HG03103 (cell line): Measurements from ENCODE around the gene EPHB1.
"Not testable (repeated sequence)": the region's sequence is repeated elsewhere in the genome, so short reads cannot be mapped to it uniquely, and the experiment has no call there.

Source experiments
- ATAC-seq: cut with Tn5 transposase; IDR thresholded peaks from one replicate; pipeline ENCODE4 v1.9.1; 2021; ENCODE audit warnings: low read depth; ENCODE audit not compliant: unreplicated experiment

The EPHB1 gene

GRCh38 chr3:135097276-135097946 lies 302.4 kb downstream of the EPHB1 start:
- ATAC-seq: no peak

DNA sequence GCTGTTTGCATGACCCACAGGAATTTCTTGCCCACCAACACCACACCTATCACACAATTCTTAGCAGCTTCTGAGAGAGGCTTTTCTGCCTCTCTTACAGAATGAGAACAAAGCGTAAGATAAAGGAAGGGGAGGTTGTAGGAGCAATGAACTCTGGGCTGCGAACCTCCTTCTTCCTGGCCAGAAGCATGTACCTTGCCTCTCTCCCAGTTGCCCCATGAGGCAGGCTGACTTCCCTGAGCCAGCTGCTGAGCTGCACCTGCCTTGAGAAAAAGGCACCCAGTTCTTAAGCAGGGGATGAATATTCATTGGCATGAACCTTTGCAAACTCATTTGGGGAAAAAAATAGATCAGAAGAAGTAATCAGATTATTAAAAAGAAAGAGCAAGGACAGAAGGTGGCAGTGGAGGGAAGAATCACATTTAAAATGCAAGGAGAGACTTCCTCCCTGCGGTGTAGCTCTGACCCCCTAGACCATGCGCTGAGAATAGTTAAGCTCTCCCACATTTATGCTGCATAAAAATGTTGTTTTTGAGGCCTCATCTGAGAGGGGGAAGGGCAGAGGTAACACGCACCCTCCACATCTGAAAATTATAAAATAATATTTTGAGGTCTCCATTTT lies 304.8 kb downstream of the EPHB1 start:
- no peak for ATAC-seq

DNA sequence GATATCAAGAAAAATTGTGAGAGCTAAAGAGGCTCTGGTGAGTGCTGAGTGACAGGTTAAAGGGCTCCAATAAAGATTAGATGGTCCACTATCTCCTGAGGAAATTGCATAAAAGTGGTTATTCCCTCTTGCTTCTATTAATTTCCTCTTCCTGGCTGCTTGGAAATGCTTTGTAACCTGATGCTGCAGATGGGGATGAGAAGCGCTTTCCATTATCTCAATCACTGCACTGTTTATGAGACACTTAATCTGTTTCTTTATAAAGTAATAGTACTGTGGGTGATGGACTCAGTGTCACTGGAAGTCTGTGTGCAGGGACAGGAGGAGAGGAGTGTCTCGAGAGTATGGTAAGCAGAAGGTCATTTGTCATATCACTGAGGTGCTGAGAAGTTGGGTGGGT lies 305.3 kb downstream of the EPHB1 start:
- ATAC-seq: no peak

DNA sequence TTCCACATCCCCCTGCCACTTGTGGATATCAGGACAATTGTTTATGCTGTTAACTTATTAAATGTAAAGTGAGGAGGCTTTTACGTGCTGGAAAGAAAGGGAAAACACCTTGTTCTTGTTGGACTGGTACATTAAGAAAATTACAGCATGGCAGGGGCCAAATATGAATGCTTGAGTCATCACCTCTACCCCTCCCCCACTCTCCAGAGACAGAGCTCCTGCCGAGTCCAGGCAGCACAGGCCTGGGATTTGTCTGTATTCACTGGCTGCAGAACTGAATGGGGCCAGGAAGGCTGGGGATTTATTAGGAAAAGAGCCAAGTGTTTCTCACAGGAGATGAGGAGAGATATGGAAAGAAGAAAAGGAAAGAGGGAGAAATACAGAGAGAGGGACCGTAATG lies 308.9 kb downstream of the EPHB1 start:
- no peak for ATAC-seq

DNA sequence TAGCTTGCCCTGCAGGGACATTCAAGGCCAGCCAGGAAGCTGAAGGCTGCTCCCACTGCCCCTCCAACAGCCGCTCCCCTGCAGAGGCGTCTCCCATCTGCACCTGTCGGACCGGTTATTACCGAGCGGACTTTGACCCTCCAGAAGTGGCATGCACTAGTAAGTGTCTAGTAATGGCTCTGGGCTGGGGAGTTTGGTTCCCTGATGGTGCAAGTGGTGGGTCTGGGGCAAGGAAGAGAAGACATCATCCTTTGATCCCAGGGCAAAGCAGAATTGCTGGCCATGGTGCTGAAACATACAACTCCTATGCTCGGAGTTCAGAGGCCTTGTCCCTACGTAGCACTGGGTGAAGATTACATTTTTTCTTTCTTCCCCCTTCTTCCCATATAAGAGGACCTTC lies 311.4 kb downstream of the EPHB1 start:
- no peak for ATAC-seq

GRCh38 chr3:135107043-135107442 lies 312.0 kb downstream of the EPHB1 start:
- ATAC-seq: no peak

- no peak for ATAC-seq
These were observed 314.6 kb downstream of the EPHB1 start for GRCh38 chr3:135109681-135110080.

DNA sequence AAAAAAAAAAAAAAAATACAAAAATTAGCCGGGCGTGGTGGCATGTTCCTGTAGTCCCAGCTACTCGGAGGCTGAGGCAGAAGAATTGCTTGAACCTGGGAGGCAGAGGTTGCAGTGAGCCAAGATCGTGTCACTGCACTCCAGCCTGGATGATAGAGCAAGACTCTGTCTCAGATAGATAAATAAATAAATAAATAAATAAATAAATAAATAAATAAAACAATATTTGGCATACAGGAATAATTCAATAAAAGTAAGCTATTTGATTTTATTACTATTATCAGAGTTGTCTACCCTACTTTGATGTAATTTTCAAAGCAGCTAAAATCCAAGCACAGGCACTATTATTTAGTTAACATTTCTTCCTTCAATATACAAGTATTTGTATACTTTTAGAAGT lies 319.5 kb downstream of the EPHB1 start:
- not testable (repeated sequence) for ATAC-seq

- ATAC-seq: no peak
These were observed 322.9 kb downstream of the EPHB1 start for GRCh38 chr3:135117977-135118376.

- ATAC-seq: no peak
These were observed 323.7 kb downstream of the EPHB1 start for GRCh38 chr3:135118792-135119191.

GRCh38 chr3:135125171-135125801 lies 330.2 kb downstream of the EPHB1 start:
- no peak for ATAC-seq

- no peak for ATAC-seq
These were observed 332.9 kb downstream of the EPHB1 start for GRCh38 chr3:135127946-135128470.

- no peak for ATAC-seq
These were observed 333.8 kb downstream of the EPHB1 start for GRCh38 chr3:135128818-135129217.

GRCh38 chr3:135131290-135131689 lies 336.2 kb downstream of the EPHB1 start:
- no peak for ATAC-seq

- no peak for ATAC-seq
These were observed 339.0 kb downstream of the EPHB1 start for GRCh38 chr3:135133905-135134683.

- no peak for ATAC-seq
These were observed 339.6 kb downstream of the EPHB1 start for GRCh38 chr3:135134684-135135075.

GRCh38 chr3:135135445-135135844 lies 340.4 kb downstream of the EPHB1 start:
- no peak for ATAC-seq

DNA sequence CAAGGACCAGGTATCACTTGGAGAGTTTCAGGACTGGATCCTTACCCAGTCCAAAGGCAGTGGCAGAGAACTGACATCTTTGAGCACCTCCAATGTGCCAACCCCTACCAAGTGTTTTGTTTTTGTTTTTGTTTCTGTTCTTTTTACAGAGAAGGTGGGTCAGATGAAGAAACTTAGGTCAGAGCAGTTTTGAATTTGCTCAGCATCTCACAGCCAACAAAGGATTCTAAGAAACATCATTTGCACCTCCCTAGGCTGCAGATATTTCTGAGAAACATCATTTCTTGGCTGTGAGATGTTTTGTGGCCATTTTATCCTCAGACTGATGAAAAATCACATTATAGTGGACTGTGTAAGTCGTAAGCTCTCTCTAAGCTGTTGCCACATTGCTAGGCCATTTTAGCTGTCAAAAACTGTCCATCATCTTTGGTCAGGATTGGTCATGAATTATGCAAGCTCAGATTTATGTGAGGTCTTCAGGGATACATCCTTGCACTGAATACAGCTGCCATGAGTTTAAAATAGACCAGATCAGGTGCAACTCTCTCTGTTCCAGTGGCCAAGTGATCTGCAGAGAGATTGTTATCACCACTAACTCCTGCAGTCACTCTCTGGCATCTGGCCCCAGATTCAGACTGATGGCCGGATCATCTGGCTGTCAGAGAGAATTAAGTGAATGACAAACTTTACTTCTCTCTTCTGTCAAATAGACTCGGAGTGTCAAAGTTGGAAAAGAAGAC lies 341.5 kb downstream of the EPHB1 start:
- no peak for ATAC-seq

GRCh38 chr3:135137296-135137695 lies 342.2 kb downstream of the EPHB1 start:
- ATAC-seq: no peak

DNA sequence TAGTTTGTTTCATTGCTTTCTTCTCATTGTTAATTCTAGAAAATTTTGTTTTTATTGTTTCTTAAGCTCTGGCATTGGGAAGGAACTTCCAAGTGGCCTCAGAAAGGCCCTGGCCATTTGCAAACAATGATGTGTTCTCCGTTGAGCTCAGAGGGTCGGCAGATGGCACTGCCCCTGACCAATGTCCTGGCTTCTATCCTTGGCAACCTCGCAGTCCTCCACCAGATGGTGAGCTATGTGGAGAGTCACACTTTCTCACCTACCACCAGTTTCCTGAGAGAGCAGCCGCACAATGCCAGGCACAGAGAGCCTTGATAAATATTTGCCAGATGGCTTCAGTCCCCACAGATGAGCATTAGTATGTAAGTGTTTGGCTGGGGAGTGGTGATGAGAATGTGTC lies 343.7 kb downstream of the EPHB1 start:
- no peak for ATAC-seq
